ENCODE data around the gene CALHM2. TPM values are rescaled to one million over a fixed set of nuclear protein-coding genes. Genes with fewer than 3 reads are reported as not detected.

The CALHM2 gene
- polyA plus RNA-seq, 1 of the 3 experiments (the other 2 are of a cell fraction), result 0.10 TPM

- Histone ChIP-seq H3K27ac (ENCODE audit: low read depth in 2 of 2, low read length in 1 of 2) (no peak overlapping the region), H3F3A (replicated peaks; ENCODE audit: insufficient read depth) (no peaks in the 10 kb centered on the region), H2AFZ (ENCODE audit: low read depth) (no peak overlapping the region), H4K20me1 (ENCODE audit: insufficient read depth) (no peaks in the 10 kb centered on the region), H3K36me3 (replicated peaks in 1 of 2; ENCODE audit: control insufficient read depth in 1 of 2, insufficient read depth in 2 of 2, low read length in 1 of 2) (peaks cover 0 to 6% of the 10 kb centered on the region in 2 experiments), H3K4me1 (ENCODE audit: control insufficient read depth in 1 of 2, insufficient read depth in 2 of 2, low read depth in 1 of 2, low read length in 1 of 2) (peaks cover 0 to 18% of the 10 kb centered on the region in 2 experiments; a peak in 1 of 4 replicates), H3K27me3 (ENCODE audit: insufficient read depth) (no peaks in the 10 kb centered on the region), H3K9me2 (no peaks in the 10 kb centered on the region), H3K9ac (no peak overlapping the region), H3K4me2 (no peak overlapping the region), H3K9me3 (no peaks in the 10 kb centered on the region), H3K79me2 (ENCODE audit: insufficient read depth) (no peaks in the 10 kb centered on the region), H3K4me3 (ENCODE audit: low read depth in 2 of 2, low read length in 1 of 2) (no peak overlapping the region)
- WGBS (ENCODE audit: low lambda C conversion rate), result 100% methylated on average over 1 of the region's 4 CpGs
- ChIA-PET CTCF (interaction anchor here (1.0 to 3.0 kb wide), 4 partner anchors 12 to 110 kb away, joined by 3 to 7 read pairs (median 5); no protein-coding TSS in a partner anchor), POLR2A (no interaction called here)
- TF ChIP-seq USF1 (IDR thresholded peaks at IDR 0.05; ENCODE audit: borderline replicate concordance, low read depth) (no peak), MAX (IDR thresholded peaks at IDR 0.05; ENCODE audit: low read depth) (no peak), SIN3A (IDR thresholded peaks at IDR 0.05; ENCODE audit: borderline replicate concordance, low read depth, low read length) (no peak), GABPA (IDR thresholded peaks at IDR 0.05; ENCODE audit: low read depth) (no peak), REST (IDR thresholded peaks at IDR 0.05; ENCODE audit: low read depth, low read length) (no peak), FOSL2 (IDR thresholded peaks at IDR 0.05; ENCODE audit: borderline replicate concordance, low read depth) (no peak), RFX5 (IDR thresholded peaks at IDR 0.05; ENCODE audit: low read length) (no peak), RAD21 (IDR thresholded peaks at IDR 0.05; ENCODE audit: low read length) (no peak), MXI1 (IDR thresholded peaks at IDR 0.05; ENCODE audit: low read depth, low read length) (no peak), GATA2 (CRISPR knock-in tag; IDR thresholded peaks at IDR 0.05) (no peak), CTCF (IDR thresholded peaks at IDR 0.05) (no peak), CHD2 (IDR thresholded peaks at IDR 0.05; ENCODE audit: low read length, partially characterized antibody) (no peak), FOXM1 (IDR thresholded peaks at IDR 0.05; ENCODE audit: low read depth) (no peak), YY1 (IDR thresholded peaks at IDR 0.05; ENCODE audit: low read depth) (no peak), USF2 (IDR thresholded peaks at IDR 0.05; ENCODE audit: borderline replicate concordance, low read depth, low read length) (no peak)
- TF ChIP-seq, protein P1, sequence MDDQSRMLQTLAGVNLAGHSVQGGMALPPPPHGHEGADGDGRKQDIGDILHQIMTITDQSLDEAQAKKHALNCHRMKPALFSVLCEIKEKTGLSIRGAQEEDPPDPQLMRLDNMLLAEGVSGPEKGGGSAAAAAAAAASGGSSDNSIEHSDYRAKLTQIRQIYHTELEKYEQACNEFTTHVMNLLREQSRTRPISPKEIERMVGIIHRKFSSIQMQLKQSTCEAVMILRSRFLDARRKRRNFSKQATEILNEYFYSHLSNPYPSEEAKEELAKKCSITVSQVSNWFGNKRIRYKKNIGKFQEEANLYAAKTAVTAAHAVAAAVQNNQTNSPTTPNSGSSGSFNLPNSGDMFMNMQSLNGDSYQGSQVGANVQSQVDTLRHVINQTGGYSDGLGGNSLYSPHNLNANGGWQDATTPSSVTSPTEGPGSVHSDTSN (IDR thresholded peaks at IDR 0.05), result no peak
- DNase-seq, result no peak
Measured at GRCh38 chr10:103454026-103454425, 1.9 kb upstream of the CALHM2 start.
